T-cell (primary cell): ENCODE data around the gene SERPINB8. TPM values are rescaled to one million over a fixed set of nuclear protein-coding genes. Genes with fewer than 3 reads are reported as not detected.

ENCODE experiments used
- ATAC-seq, 4 experiments: fragments of 200-7000 bp in 3 of 4; fragments of 150-1000 bp in 1 of 4; cut with Tn5 transposase; replicated peaks in 1 of 4; 1 replicate in 3 of 4; 2 replicates in 1 of 4; pipeline ENCODE4 v1.10.0; 2021; ENCODE audit warnings: moderate library complexity in 3 of 4, mild to moderate bottlenecking in 2 of 4, moderate number of reproducible peaks in 1 of 4
- CTCF ChIA-PET, 2 donors: fragments of 300-600 bp; sonication (Branson Sonifier 250); formaldehyde crosslinking; loops; one replicate each; lab custom pipeline; 2022; ENCODE audit warnings: antibody characterized with exemption in 2 of 2; lab: Charles Lee
- POLR2A ChIA-PET, 2 donors: fragments of 300-600 bp; sonication (Branson Sonifier 250); formaldehyde crosslinking; loops; one replicate each; lab custom pipeline; 2022; ENCODE audit warnings: antibody characterized with exemption in 2 of 2; lab: Charles Lee
- DNase-seq, 35 experiments: peaks; one replicate each; pipeline versions ENCODE4 v3.0.0 to v3.0.0-alpha.2; 2013 to 2023
- H3K27ac ChIP-seq: one replicate; pipeline ENCODE4 v1.5.1; 2013; ENCODE audit warnings: low read length
- H3K27me3 ChIP-seq, 2 experiments: replicated peaks in 1 of 2; 1 replicate in 1 of 2; 2 replicates in 1 of 2; pipeline versions ENCODE4 v1.6.1 to v1.7.0; 2013; ENCODE audit warnings: low read length in 1 of 2, mixed read lengths in 1 of 2; ENCODE audit not compliant: control insufficient read depth in 2 of 2, insufficient read depth in 2 of 2; ENCODE audit errors: extremely low read depth in 1 of 2
- H3K36me3 ChIP-seq, 2 donors: 1 replicate in 1 of 2; 2 replicates in 1 of 2; pipeline versions ENCODE4 v1.6.1 to v1.7.0; 2013; ENCODE audit warnings: low read length in 1 of 2; ENCODE audit not compliant: control insufficient read depth in 2 of 2, insufficient read depth in 1 of 2; ENCODE audit errors: extremely low read depth in 1 of 2
- H3K4me1 ChIP-seq, 2 experiments: 1 replicate in 1 of 2; 2 replicates in 1 of 2; pipeline versions ENCODE4 v1.6.1 to v1.7.0; 2013; ENCODE audit warnings: low read length in 2 of 2, mixed read lengths in 1 of 2; ENCODE audit not compliant: insufficient read depth in 2 of 2, control insufficient read depth in 1 of 2; ENCODE audit errors: extremely low read depth in 1 of 2
- H3K4me3 ChIP-seq, 2 donors: 1 replicate in 1 of 2; 2 replicates in 1 of 2; pipeline versions ENCODE4 v1.5.1 to v1.7.0; 2013; ENCODE audit warnings: mild to moderate bottlenecking in 2 of 2, low read length in 1 of 2, moderate library complexity in 1 of 2; ENCODE audit not compliant: control insufficient read depth in 1 of 2; ENCODE audit errors: extremely low read depth in 1 of 2
- H3K9me3 ChIP-seq: 2 replicates; pipeline ENCODE4 v1.7.0; 2013
- H3K27ac Mint-ChIP-seq, 2 donors: one replicate each; pipeline ENCODE4 v1.8.0; 2020 to 2021; ENCODE audit warnings: mild to moderate bottlenecking in 2 of 2, mixed read lengths in 2 of 2
- H3K27me3 Mint-ChIP-seq, 2 donors: one replicate each; pipeline ENCODE4 v1.8.0; 2021 to 2022; ENCODE audit warnings: mixed read lengths in 2 of 2
- H3K36me3 Mint-ChIP-seq: one replicate; pipeline ENCODE4 v1.8.0; 2021; ENCODE audit warnings: mixed read lengths
- H3K4me1 Mint-ChIP-seq, 3 donors: one replicate each; pipeline ENCODE4 v1.8.0; 2020 to 2022; ENCODE audit warnings: mixed read lengths in 3 of 3, mild to moderate bottlenecking in 1 of 3
- H3K4me3 Mint-ChIP-seq, 3 donors: one replicate each; pipeline ENCODE4 v1.8.0; 2020 to 2022; ENCODE audit warnings: mild to moderate bottlenecking in 3 of 3, mixed read lengths in 3 of 3, moderate library complexity in 3 of 3
- H3K9me3 Mint-ChIP-seq, 3 donors: one replicate each; pipeline ENCODE4 v1.8.0; 2020 to 2022; ENCODE audit warnings: mixed read lengths in 3 of 3
- WGBS: methylation state at CpG from one replicate; pipeline ENCODE4 v1.1.5; 2013; ENCODE audit warnings: missing lambda C conversion rate; ENCODE audit not compliant: insufficient coverage; 5-methylcytosine and 5-hydroxymethylcytosine counted together
- total RNA-seq, 35 experiments: library from RNA in 6 of 35; stranded (reverse) in 6 of 35; fragments of 120-200 nt in 1 of 35; gene quantifications; one replicate each; pipeline versions ENCODE4 v1.2.1 to v1.2.4 and lab custom pipeline; 2013 to 2026

Gene SERPINB8
- total RNA-seq, 5 donors from 2014 or later (not counting 1 experiment from before 2014, with no cell fraction given): 14.4 to 19.9 (median 14.7) TPM

DNA sequence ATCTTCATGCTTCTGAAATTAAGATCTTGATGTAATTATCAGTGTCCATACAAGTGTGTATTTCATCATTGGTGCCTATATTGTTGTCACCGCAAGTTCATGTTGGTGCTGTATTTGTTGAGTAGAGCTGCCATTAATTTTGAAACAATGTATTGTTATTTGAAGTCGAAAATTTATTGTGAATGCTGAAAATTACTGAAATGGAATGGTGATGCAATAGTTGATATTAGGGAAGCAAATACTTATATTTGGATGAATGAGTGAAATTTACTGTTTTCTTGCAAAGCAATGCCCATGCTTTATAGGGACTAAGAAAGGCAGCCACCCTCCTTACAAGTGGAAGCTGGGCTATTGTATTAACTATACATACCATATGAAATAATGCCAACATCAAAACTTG lies 41.6 kb downstream of the SERPINB8 start:
- Mint-ChIP-seq H3K9me3 (no peaks in the 10 kb centered on the region), H3K27ac (no peak overlapping the region), H3K4me1 (no peaks in the 10 kb centered on the region), H3K27me3 (peaks cover 3 to 8% of the 10 kb centered on the region in 2 donors), H3K36me3 (peaks cover 4% of the 10 kb centered on the region), H3K4me3 (no peak overlapping the region)
- no peak overlapping the region for H3K4me3 ChIP-seq
- H3K27me3 ChIP-seq: no peaks in the 10 kb centered on the region
- 100% methylated on average over 1 of the region's 2 CpGs for WGBS
- H3K36me3 ChIP-seq: no peaks in the 10 kb centered on the region
- DNase-seq: no peak
- no peak overlapping the region for H3K27ac ChIP-seq
- H3K4me1 ChIP-seq: no peaks in the 10 kb centered on the region
- ChIA-PET POLR2A (no interaction called here), CTCF (interaction anchor here in 1 of 2 donors (1.3 kb wide), 1 partner anchor 17 kb away, joined by 4 read pairs; no protein-coding TSS in a partner anchor)
- no peak for ATAC-seq
- H3K9me3 ChIP-seq: no peaks in the 10 kb centered on the region

DNA sequence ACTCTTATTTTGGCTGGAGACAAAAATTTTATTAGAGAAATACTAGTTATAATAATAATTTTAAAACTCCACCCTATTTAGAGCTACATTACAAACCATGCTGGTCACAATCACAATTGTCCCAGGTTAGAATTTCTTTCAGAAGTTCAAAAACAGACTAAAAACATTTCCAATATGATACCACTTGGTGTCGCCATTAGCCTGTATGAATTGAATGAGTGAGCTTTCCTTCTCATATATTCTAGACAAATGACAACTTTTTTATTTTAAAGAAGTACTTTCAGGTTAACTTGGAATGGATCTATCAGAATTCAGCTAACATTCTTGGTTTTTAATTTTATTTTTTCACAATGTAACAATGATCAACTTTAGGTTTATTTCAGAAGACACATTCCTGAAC lies 48.0 kb downstream of the SERPINB8 start:
- CTCF ChIA-PET: interaction anchor here (0.5 to 1.2 kb wide), 2 partner anchors 19 to 28 kb away, joined by 3 read pairs; no protein-coding TSS in a partner anchor
- peak in 1 of 35 experiments; percentile 9 for DNase-seq

DNA sequence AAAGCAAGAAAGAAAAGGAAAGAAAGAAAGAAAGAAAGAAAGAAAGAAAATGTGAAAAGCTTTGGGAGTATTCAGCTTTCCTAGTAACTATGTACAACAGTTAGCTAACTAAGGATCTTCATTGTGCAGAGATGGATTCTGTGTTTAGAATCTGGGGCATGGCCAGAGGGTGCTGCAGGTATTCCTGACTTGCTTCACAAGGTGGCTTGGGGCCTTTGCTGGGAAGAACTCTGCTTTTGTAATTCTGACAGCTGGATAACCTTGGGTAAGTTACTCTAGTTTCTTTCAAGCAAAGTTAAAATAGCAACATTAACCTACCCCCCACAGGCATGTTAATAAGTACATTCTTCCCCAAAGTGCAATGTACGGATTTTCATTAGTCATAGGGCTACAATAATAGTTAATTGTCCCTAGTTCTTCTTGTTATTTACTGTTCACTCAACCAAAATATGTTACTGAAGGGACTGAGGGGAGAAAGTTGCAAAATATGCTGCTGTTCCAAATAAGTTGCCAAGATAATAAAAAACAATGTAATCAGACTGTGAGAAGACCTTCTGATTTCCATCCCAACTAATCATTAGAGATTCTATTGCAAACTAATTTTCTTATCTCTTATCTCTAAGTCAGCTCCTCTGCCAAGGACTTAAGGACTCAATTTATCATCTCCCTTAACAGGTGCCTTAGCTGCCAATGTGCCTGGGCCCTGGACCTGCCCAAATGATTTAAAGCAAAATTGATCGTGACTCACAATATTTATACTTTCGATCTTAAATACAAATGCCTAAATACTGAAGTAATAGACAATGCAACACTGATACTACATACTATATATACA lies 50.3 kb downstream of the SERPINB8 start:
- no peak overlapping the region for H3K27ac ChIP-seq
- no peaks in the 10 kb centered on the region for H3K4me1 Mint-ChIP-seq
- no peaks in the 10 kb centered on the region for H3K9me3 ChIP-seq
- no peaks in the 10 kb centered on the region for H3K4me1 ChIP-seq
- ChIA-PET CTCF (interaction anchor here in 1 of 2 donors (0.7 kb wide), 1 partner anchor 1733 kb away, joined by 3 read pairs; no protein-coding TSS in a partner anchor), POLR2A (no interaction called here)
- H3K36me3 ChIP-seq: no peaks in the 10 kb centered on the region
- no peak overlapping the region for H3K4me3 ChIP-seq
- no peak overlapping the region for H3K4me3 Mint-ChIP-seq
- WGBS: 100% methylated on average over 2 of the region's 3 CpGs
- ATAC-seq: no peak
- H3K9me3 Mint-ChIP-seq: no peaks in the 10 kb centered on the region
- no peak overlapping the region for H3K27ac Mint-ChIP-seq
- no peaks in the 10 kb centered on the region for H3K27me3 Mint-ChIP-seq
- no peaks in the 10 kb centered on the region for H3K27me3 ChIP-seq
- no peak for DNase-seq
- H3K36me3 Mint-ChIP-seq: no peaks in the 10 kb centered on the region

More for the DNA sequence above, 48.0 kb downstream of the SERPINB8 start:
- Histone ChIP-seq H3K27me3 (no peaks in the 10 kb centered on the region), H3K4me1 (no peaks in the 10 kb centered on the region), H3K4me3 (no peak overlapping the region), H3K27ac (no peak overlapping the region), H3K36me3 (no peaks in the 10 kb centered on the region), H3K9me3 (no peaks in the 10 kb centered on the region)
- WGBS: no CpG with 5 or more reads among the region's 1 CpG
- ATAC-seq: no peak
- peaks cover 3 to 8% of the 10 kb centered on the region in 2 donors for H3K27me3 Mint-ChIP-seq
- no peak overlapping the region for H3K4me3 Mint-ChIP-seq
- no peaks in the 10 kb centered on the region for H3K4me1 Mint-ChIP-seq
- H3K27ac Mint-ChIP-seq: no peak overlapping the region
- H3K9me3 Mint-ChIP-seq: no peaks in the 10 kb centered on the region
- H3K36me3 Mint-ChIP-seq: no peaks in the 10 kb centered on the region
- POLR2A ChIA-PET: no interaction called here

DNA sequence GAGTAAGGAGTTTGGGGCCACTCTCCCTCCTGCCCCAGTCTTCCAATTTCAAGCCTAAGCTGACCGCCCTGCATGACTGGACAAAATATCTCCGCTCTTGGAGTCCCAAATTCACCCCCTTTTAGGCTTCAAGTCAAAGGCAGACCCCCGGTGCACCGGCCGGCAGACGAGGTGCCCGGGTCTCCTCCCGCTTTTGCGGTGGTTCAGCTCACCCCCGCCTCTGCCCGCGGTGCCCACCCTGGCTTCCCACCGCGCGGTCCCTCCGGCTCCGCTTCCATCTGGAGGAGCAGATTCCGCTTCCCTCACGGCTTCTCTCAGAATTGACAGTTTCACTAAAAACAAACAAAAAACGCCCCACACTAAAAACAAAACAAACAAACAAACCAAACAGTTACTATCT lies 56.5 kb downstream of the SERPINB8 start:
- H3K4me1 Mint-ChIP-seq: no peaks in the 10 kb centered on the region
- no peaks in the 10 kb centered on the region for H3K9me3 Mint-ChIP-seq
- Histone ChIP-seq H3K9me3 (no peaks in the 10 kb centered on the region), H3K4me3 (no peak overlapping the region), H3K36me3 (no peaks in the 10 kb centered on the region), H3K27ac (no peak overlapping the region), H3K27me3 (peaks cover 0 to 13% of the 10 kb centered on the region in 2 experiments), H3K4me1 (no peaks in the 10 kb centered on the region)
- H3K27ac Mint-ChIP-seq: no peak overlapping the region
- 96% methylated on average over 19 of the region's 20 CpGs for WGBS
- no peak for ATAC-seq
- ChIA-PET POLR2A (no interaction called here), CTCF (interaction anchor here in 1 of 2 donors (0.6 kb wide), 1 partner anchor 40 kb away, joined by 5 read pairs; no protein-coding TSS in a partner anchor)
- DNase-seq: no peak
- H3K4me3 Mint-ChIP-seq: no peak overlapping the region
- H3K27me3 Mint-ChIP-seq: peaks cover 14 to 16% of the 10 kb centered on the region in 2 donors
- no peaks in the 10 kb centered on the region for H3K36me3 Mint-ChIP-seq

DNA sequence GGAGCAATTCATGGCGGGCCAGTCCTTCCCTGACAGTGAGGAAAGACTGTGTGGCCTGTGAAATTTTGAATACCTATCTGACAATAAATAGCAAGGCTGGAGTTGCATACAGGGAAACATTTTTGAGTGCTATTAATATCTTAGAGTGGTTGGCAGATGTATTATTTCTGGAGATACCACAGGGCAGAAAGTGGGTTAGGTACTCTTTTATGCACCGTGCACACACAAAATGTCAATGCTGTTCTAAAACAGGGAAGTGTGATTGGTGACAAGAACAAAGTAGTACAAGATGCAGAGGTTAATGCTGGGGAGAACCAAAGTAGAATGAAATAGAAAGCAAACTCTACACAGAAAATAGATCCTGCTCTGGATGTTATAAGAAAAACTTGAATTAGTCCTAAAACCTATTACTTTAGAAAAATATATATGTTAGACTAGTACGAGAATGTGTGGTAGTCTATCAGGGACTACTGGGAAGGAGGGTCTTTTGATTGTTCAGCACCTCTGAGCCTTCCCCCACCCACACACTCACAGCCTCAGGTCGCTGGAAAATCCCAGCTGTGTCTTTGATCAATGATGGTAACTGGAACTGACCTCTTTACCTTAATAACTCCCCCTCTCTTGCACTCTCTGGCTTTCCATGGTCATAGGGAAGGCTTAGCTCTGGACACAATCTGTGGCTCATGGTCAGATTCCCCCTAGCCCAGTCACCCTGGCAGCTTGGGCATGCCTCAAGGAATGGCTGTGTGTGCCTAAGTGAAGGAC lies 58.2 kb downstream of the SERPINB8 start:
- no peak overlapping the region for H3K27ac Mint-ChIP-seq

DNA sequence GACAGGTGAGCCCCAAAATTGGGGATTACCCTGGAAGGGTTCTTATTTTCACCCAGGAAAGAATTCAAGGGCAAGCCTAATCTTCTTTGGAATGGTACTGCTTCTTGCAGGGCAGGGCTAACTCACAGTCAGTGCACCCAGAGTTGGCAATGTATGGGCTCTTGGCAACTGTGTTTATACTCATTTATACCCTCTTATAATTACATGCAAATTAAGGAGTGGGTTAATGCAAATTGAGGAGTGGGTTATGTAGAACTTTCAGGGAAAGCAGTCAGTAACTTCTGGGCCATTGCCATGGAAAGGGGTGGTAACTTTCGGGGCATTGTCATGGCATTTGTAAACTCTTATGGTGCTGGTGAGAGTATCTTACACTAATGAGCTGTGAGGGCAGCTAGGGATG lies 59.2 kb downstream of the SERPINB8 start:
- ChIA-PET POLR2A (no interaction called here), CTCF (no interaction called here)
- Histone ChIP-seq H3K4me3 (no peak overlapping the region), H3K9me3 (no peaks in the 10 kb centered on the region), H3K27ac (no peak overlapping the region), H3K4me1 (no peaks in the 10 kb centered on the region), H3K27me3 (peaks cover 0 to 16% of the 10 kb centered on the region in 2 experiments), H3K36me3 (no peaks in the 10 kb centered on the region)
- ATAC-seq (no peak), DNase-seq (no peak)
- no peaks in the 10 kb centered on the region for H3K9me3 Mint-ChIP-seq
- no peaks in the 10 kb centered on the region for H3K36me3 Mint-ChIP-seq
- WGBS: no CpG with 5 or more reads among the region's 1 CpG
- peaks cover 14 to 19% of the 10 kb centered on the region in 2 donors for H3K27me3 Mint-ChIP-seq
- no peak overlapping the region for H3K4me3 Mint-ChIP-seq
- H3K4me1 Mint-ChIP-seq: no peaks in the 10 kb centered on the region
- no peak overlapping the region for H3K27ac Mint-ChIP-seq

More for the DNA sequence above, 58.2 kb downstream of the SERPINB8 start:
- no peak overlapping the region for H3K27ac ChIP-seq
- H3K36me3 ChIP-seq: no peaks in the 10 kb centered on the region
- no peak overlapping the region for H3K4me3 ChIP-seq
- H3K36me3 Mint-ChIP-seq: no peaks in the 10 kb centered on the region
- no peaks in the 10 kb centered on the region for H3K4me1 ChIP-seq
- H3K27me3 Mint-ChIP-seq: peaks cover 14 to 19% of the 10 kb centered on the region in 2 donors
- no peaks in the 10 kb centered on the region for H3K4me1 Mint-ChIP-seq
- no peak overlapping the region for H3K4me3 Mint-ChIP-seq
- CTCF ChIA-PET: no interaction called here
- WGBS: 60% methylated on average over 1 of the region's 4 CpGs
- POLR2A ChIA-PET: no interaction called here
- DNase-seq: no peak
- no peaks in the 10 kb centered on the region for H3K9me3 Mint-ChIP-seq
- no peaks in the 10 kb centered on the region for H3K9me3 ChIP-seq
- ATAC-seq: no peak
- H3K27me3 ChIP-seq: peaks cover 0 to 16% of the 10 kb centered on the region in 2 experiments
